22Rv1 (cell line): Measurements from ENCODE around the gene DGKB.

ENCODE experiments used
- CTCF ChIP-seq: fragments of 450-650 bp; IDR thresholded peaks from 2 replicates; pipeline ENCODE4 v1.5.1; 2017; ENCODE audit warnings: mild to moderate bottlenecking
- ZFX ChIP-seq: fragments of 450-650 bp; IDR thresholded peaks from 2 replicates; pipeline ENCODE4 v1.6.1; 2017; ENCODE audit warnings: antibody characterized with exemption, borderline replicate concordance

- TF ChIP-seq CTCF (no peak), ZFX (no peak)
These were observed 755.0 kb downstream of the DGKB start for GRCh38 chr7:14147532-14147931.
